Activated CD4-positive, alpha-beta T cell treated with anti-CD3 and anti-CD28 coated beads for 4 hours (primary cell): ENCODE data around the gene PEX3.
"Not testable (repeated sequence)": the region's sequence is repeated elsewhere in the genome, so short reads cannot be mapped to it uniquely, and the experiment has no call there.

Experiments
- DNase-seq, 2 donors: peaks; one replicate each; pipeline ENCODE4 v3.0.0-alpha.2; 2020

PEX3 gene

DNA sequence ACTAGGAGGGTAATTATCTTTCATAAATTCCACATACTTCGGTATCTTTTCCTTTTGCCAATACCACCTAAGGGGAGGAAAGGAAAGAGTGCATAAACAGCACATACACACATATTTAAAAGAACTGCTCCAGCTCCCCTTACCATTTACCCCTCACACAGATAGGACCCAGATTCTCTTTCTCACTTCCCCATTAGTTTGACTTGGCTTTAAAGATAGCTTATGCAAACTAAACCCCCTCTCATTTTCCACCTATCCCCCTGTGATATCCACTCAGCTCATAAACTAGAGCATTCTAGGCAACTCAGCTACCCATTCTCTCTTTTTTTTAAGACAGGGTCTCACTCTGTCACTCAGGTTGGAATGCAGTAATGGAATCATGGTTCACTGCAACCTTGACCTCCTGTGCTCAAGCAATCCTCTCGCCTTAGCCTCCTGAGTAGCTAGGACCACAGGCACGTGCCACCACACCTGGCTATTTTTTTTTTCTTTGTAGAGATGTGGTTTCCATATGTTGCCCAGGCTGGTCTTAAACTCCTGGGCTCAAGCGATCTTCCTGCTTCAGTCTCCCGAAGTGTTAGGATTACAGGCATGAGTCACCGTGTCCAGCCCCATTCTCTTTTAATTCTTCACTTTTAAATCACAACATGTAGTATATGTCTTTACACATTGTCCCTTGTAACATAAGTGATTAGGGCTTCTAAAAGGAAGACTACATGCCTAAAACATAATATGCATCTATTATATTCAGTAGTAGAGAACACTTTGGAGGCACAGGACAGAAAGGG, 56.9 kb downstream of the PEX3 start:
- DNase-seq, result no peak

DNA sequence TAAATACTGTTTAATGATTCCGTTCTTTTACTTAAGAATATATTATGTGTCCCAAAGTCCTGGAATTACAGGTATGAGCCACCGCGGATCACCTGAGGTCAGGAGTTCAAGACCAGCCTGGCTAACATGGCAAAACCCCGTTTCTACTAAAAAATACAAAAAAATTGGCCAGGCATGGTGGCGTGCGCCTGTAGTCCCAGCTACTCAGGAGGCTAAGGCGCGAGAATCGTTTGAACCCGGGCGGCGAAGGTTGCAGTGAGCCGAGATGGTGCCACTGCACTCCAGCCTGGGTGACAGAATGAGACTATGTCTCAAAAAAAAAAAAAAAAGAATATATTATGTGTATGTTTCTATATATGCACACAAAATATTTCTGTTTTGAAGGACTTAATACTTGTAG, 59.7 kb downstream of the PEX3 start:
- DNase-seq, result not testable (repeated sequence)

DNA sequence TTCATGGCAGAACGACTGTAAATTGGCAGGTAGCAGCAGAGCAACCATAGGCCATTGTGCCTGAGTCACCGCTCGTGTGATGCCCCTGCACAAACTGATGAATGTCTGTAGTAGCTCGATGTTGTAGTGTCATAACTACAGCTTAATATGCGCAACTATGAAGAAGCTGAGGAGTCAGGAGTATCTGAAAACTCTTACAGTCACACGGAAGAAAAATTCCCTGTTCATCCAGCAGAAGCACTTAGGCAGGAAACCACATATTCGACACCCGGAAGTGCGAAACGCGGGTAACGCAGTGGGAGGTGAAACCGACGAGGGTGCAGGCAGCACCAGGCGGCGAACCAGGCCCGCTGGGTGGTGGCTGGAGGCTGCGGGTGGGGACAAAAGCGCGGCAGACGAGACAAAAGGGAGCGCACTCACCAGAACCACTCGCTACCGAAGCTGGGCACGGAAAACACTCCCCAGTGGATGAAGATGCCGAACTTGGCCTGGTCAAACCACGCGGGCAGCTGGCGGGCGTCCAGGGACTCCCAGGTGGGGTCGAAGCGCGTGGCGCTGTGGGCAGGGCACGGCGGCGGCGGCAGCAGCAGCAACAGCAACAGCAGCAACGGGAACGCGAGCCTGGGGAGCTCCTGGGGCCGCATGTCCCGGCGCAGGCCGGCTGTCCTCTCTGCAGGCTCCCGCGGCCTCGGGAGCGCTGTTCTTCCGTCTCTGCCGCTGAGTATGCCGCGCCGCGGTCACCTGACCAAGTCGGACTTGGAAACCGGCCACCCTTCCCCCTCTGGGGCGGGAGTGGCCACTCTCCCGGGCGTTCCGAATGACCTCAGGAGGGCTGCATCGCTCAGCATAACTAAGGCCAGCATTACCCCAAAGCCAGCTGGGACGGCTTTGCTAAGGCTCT, 60.6 kb downstream of the PEX3 start, which contains the start of gene FUCA2:
TSS of gene FUCA2 (minus strand) at position 730 of the 901 bp plus-strand sequence. CDS start at position 644, 86 bp downstream.
- peak; percentile 62 to 64 for DNase-seq

DNA sequence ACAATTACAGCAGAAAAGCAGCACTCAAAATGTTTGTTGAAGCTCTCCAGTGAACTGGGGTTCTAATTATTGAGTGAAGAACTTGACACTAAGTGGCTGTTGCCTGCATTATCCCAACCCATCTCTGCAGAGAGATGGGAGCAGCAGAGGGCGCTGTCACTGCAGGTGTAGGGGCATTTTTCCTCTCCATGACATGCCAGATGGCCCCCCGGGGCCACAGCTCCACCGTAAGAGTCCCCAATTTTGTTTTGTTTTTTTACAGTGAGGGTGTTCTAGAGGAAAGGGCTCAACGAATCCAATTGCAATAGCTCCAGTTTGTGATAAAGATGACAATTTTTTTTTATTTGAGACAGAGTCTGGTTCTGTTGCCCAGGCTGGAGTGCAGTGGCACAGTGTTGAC, 62.8 kb downstream of the PEX3 start:
- DNase-seq, result peak; percentile 40 to 46

DNA sequence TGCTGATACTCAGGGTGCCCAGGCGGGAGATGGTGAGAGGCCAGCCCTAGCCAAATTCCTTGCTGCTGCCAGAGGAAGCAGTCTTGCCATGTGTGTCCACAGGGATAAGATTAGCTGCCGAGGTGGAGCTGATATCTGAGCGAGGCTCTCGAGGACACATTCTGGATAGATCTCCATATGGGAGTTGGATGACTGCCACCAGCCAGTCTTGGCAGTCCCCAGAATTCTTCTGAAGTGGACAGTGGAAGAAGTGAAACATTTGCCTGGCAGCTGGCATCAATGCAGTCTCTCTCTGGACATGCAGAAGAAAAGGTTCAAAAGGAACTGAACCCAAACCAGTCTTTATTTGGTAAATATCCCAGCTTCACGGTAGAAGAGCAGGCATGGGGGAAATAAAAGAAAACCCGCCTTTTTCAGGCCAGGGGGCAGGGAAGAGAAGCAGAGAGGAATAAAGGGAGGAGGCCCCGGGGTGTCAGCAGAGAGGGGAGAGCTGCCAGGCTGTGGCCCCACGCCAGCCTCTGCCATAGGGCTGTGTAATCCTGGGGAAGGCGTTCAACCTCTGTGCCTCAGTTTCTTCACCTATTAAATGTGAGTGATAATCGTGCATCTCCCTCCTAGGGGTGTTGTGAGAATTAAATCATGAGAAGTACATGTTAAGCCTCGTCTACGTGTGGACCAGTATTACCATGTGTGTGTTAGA, 64.6 kb downstream of the PEX3 start:
- DNase-seq, result no peak

DNA sequence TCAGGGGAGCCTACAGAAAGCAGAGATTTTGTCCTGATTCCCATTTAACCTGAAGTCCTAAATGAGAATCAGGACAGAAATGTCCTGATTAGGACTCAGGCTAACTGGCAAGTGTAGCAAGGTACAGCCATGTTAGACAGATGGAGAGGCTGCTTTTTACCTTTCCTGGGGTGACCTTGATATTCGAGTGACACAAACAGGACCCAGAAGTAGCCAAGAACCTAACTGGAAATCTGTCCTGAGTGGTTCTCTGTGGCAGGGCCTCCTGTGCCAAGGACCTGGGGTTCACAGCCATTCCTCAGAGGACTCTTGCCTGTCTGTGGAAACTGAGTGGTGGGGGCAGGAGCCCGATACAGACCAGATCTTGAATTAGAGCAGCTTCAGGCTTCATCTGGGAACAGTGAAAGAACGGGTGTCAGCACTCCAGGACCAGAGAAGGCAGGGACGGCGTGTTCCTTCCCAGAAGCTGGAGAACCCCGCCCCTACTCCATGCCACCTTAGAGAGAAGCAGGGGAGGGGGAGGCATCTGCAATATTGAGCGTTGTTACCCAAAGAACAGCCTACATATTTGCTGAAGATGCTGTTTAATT, 65.3 kb downstream of the PEX3 start:
- no peak for DNase-seq

DNA sequence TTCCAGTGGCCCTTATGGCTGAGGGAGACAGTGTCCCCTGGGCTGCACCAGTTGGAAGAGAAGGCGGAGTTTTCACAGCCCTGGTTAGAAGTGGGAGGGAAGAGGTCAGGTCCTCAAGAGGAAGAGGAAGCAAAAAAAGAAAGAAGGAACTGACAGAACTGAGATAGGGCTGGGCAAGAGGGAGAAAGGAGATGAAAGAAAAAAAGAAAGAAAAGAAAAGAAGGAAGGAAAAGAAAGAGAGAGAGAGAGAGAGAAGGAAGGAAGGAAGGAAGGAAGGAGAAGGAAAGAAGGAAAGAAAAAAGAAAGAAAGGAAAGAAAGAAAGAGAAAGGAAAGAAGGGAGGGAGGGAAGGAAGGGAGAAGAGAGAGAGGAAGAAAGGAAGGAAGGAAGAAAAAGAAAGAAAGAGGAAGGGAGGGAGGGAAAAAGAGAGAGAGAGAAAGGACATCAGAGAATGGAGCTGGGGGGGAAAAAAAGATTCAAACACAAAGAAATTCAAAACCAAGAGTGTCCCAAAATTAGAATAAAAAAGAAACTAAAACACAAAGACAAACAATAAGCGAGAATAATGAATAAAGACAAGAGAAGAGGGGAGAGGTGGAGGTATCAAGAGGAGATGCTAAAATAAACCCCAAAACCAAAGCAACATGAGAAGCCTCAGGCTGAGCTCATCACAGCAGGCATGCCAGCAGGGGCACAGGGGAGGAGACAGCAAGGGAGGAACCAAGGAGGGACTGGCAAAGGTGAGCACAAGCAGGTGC, 66.3 kb downstream of the PEX3 start:
- DNase-seq, result no peak

DNA sequence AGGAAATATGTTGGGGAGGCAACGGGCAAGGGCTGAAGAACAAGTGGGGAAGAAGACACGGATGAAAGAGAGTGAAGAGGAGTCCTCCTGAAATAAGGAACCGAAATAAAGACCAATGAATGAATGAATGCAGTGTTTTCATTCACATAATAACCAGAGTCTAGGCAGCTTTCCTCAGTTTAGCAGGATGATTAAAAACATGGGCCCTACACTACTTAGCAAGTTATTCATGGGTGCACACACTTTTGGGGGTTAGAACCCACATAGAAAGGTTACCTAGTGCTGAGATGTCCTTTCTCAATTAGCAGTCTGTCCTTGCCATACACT, 66.8 kb downstream of the PEX3 start:
- no peak for DNase-seq

DNA sequence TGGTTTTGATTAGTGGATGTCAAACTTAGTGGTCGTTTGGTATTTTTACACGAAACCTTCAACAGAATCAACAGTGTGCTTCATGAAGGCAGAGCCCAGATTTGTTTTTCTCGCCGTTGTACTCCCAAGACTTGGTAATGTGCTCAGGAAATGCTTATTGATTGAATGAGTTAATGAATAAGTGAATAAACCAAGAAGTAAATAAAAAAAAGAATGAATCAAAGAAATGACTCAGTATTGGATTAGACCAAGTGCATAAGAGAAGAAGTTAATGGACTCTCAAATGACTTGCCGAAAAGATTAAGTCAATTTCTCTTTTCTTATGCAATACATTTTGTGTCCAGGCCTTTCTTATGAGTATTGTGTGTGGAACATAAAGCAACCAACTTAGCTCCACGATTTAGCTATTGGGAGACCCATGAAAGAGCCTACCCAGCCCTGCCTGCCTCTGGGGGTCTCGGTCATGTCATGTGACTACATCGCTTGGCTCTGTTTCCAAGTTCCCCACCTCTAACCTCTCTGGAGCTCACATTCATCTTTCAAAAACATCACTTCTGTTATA, 71.5 kb downstream of the PEX3 start:
- no peak for DNase-seq

DNA sequence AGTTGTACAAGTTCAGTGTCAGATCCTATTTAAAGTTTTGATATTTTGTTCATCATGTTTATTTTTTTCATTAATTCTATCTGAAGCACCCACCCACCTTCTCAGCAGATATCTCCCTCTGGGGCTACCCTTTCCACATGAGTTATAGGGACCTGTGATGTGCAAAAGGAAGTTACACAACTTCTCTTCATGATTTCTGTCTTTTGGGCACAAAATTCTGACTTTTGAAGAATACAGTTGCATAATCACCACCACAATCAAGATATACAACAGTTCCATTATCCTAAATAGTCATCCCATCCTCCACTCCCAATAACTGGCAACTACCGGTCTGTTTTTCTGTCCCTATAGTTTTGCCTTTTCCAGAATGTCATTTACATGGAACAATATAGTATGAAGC, 74.8 kb downstream of the PEX3 start:
- DNase-seq, result no peak

DNA sequence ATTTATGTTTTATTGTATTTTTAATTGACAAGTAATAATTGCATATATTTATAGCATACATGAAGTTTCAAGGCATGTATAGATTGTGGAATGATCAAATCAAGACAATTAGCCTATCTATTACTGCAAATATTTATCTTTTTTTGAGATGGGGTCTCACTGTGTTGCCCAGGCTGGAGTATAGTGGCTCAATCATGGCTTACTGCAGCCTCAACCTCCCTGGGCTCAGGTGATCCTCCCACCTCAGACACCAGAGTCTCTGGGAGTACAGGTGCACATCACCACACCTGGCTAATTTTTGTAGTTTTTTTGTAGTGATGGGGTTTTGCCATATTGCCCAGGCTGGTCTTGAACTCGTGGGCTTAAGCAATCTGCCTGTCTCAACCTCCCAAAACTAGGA, 77.1 kb downstream of the PEX3 start:
- DNase-seq, result no peak

DNA sequence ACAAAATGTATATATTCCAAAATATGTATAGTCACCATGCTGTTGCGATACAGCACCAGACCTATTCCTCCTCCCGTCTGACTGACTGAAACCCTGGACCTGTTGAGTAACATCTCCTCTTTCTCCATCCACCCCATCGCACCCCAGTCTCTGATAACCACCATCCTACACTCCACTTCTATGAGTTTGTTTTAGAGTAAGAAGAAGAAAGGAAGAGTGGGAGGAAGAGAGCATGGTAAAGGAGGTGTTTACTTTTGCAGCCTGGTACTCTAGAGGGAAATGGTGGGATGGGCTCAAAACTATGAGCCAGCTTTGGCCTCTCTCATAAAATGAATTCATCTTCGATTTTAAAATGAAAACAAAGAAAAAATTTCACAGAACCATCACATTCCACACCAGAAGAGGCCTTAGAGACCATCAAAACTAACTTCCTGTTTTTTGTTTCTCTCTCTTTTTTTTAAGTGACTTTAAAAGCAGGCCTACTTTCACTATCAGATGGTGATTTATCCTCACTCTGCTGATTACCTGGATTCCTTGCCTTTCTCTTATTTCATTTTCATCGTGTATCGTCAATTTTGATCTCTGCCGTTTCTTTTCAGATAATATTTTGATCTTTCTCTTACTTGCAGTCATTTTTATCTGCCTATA, 77.7 kb downstream of the PEX3 start:
- DNase-seq, result no peak

DNA sequence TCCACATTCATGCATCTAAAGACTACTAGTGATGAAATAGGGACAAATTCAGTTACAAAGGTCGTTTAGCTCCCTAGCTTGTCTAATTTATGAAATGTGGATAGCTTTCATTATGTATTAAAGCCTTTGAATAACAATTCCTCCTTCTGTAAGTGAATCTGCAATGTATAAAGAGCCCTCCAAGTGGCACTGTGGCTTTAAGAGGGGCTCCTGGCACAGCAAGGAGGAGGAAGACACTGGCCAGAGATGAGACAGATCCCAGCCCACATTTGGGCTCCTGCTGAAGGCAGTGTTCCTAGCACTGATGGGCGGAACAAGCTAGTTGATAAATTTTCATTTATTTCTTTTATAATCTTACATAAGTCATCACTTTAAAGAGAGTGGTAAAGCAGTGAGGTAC, 78.5 kb downstream of the PEX3 start:
- DNase-seq, result no peak

DNA sequence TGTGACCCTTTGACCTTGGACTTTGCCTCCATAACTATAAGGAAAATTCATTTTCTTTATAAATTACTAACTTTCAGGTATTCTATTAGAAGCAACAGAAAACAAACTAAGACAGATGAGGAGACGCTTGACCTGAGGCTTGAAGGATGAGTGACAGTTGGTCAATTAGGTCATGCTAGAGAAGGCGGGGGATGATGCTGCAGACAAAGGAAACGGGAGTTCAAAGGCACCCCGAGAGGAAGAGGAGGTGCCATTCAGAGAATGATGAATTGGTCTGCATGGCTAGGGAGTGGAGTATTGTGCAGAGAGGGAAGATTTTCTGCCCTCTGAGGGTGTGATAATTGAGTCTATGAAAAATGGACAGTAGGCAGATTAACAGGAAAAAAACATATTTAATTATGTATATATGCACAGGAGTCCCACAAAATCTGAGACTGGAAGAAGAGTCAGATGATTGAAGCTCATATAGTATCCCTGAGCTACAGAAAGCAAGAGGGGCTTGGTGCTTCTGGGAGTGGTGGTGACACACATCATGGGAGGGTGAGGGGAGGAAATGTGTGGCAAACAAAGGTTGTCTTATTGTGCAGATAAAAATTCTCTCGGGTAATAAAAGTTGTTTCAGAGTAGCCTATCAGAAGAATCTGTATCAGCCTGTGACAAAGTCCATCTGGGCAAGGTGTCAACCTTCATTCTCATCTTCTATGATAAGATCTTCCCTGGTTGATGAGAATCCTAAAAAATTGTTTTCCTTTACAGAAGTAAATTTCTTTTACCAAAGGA, 81.3 kb downstream of the PEX3 start:
- no peak for DNase-seq

DNA sequence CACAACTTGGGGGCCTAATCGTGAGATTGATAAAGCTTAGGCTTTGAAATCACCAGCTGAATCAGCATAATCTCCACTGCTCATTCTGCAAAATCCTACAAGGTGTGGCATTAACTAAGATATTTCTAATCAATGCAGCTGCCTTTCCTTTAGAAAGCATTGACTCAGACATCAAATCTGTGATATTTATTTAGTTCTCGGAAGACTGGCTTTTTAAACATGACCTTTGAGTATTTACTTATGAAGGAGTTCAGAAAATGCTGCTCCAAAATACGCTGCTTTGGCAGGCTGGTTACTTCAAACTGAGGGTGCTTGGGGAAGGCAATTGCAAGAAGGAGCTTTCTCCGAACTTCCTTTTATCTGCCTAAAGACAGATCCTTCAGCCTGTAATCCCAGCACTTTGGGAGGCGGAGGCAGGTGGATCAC, 84.6 kb downstream of the PEX3 start:
- no peak for DNase-seq

DNA sequence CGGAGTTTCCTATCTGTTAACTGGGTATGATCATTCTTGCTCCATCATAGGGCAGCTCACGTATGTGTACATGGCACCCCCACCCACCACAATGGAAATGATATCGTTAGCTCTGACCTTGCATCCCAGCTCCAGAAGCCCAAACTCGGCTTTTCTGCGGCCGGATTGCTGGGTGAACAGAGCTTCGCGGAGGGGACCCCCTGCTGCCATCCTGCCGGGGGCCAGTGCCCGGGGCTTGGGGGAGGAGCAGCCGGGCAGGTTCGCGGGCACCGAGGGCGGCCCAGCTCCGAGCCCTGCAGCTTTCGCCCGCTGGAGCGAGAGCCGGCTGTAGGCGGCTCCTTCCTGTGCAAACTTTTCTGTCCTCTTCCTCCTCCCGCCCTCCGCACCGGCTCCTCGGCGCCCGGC, 85.9 kb downstream of the PEX3 start:
- peak; percentile 37 to 46 for DNase-seq

DNA sequence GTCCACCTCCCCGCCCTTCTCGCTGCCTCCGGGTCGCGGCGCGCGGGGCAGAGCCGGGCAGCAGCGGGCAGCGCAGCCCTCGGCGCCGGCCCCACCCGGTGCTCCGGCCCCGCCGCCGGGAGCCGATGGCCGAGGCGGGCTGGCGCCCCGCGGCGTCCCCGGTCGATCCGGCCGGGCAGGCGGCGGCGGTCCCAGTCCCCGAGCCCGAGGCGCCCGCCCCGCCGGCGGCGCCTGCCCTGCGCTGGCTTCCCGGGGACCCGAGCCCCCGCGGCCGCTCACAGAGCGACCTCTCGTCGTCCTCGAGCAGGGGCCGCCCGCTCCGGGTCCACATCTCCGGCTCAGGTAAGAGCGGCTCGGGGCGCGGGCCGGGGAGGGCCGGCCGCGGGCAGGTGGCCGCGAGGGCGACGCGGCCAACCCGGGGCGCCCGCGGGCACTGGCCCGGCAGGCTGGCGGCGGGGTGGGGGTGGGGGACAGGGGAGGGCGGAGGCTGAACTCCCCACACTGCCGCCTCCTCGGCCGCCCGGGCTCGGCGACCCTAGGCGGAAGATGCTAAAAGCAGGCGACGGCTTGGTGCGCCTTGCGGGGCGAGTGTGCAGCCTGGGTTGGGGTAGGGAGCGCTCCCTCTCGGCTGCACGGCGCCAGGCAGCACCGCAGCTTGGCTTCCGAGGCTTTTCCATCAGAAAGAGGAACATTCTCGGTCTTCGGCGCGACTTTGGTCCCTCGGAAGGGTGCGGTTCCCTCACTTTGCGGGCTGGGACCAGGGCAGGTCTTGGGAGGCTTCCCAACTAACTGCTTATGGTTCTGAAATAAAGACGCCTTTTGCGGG, 86.5 kb downstream of the PEX3 start:
- DNase-seq, result peak; percentile 61 to 62

DNA sequence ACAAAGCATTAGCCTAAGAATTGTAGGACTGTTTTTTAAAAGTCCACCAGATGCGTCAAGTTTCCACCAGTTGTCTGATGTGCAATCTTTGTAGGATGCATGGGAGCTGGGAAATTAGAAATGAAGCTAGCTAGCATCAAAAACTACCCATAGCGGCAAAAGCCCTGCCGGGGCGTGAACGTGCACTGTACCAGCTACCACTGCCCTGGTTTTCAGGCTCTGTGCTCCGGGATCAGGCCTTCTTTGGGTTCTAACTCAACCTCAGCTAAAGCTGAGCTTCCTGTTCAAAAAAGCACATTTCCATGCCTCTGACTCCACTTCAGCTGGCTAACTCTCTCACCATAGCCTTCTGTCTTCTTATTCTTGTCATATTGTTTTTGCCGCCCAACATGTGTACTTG, 87.8 kb downstream of the PEX3 start:
- DNase-seq, result no peak

DNA sequence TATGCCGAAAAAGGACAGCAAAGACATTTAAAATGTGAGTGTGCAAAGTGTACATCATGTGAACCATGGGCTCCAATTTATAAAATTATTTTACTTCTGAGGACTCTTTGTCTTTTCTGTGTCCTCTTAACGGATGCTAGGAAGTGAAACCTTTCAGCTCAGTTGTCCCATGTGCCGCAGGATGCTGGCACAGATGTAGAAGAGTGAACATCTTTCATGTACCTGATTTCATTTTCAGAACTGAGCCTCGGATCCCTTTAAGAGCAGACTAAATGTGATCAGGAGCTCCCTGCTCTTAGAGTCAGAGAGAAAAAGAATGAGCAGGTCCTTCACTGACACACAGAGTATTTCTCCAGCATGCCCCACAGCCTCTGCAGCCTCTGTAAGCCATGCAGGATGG, 88.5 kb downstream of the PEX3 start:
- no peak for DNase-seq

DNA sequence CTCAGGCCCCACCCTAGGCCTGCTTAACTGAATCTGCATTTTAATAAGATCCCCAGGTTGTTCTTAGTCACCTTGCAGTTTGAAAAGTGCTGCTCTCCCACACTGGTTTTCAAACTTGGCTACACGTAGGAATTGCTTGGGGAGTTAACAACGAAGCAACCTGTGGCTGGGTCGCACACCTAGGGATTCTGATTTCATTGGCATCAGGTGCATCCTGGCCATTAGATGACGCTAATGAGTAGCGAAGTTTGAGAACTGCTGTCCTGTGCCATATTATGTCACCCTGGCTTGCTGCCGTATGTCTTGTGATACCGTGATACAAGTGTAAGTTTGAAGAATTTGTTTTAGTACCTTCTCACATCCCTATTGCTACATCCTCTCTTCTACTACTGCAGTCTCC, 89.1 kb downstream of the PEX3 start:
- peak in 1 of 2 donors; percentile 12 for DNase-seq
